Activated T-cell treated with anti-CD3 and anti-CD28 coated beads for 1 hour (primary cell): ENCODE results near the gene SPEM2.

ENCODE experiments used
- DNase-seq: peaks from one replicate; pipeline ENCODE4 v3.0.0-alpha.2; 2020; ENCODE audit warnings: low read depth

The SPEM2 gene

DNA sequence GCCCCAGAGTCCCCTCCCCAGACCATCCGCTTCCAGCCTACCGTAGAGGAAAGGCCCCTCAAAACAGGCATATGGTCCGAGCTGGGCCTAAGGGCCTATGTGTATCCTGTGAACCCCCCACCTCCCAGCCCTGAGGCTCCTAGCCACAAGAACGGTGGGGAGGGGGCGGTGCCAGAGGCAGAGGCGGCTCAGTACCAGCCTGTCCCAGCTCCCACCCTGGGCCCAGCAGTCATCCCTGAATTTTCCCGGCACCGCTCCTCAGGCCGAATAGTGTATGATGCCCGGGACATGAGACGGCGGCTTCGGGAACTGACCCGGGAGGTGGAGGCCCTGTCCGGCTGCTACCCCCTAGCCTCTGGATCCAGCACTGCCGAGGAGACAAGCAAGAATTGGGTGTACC lies 4.2 kb upstream of the SPEM2 start:
- DNase-seq: no peak

DNA sequence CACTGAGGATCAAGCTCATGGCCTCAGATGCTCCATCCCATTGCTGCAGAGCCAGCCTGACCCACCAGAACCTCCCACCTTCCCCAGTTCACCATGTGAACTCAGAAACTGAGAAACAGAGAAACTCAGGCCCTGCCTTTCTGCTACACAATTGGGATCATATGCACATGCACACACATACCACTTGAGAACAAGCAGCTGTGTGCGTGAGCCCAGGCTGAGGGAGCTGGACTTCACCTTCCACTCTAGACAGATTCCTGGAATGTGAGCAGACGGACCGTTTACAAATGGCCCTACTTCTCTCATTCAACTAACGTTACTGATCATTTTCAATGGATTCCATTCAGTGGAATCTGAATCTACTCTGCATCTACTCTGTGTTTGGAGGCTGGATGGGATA lies 1.7 kb upstream of the SPEM2 start:
- DNase-seq: no peak

DNA sequence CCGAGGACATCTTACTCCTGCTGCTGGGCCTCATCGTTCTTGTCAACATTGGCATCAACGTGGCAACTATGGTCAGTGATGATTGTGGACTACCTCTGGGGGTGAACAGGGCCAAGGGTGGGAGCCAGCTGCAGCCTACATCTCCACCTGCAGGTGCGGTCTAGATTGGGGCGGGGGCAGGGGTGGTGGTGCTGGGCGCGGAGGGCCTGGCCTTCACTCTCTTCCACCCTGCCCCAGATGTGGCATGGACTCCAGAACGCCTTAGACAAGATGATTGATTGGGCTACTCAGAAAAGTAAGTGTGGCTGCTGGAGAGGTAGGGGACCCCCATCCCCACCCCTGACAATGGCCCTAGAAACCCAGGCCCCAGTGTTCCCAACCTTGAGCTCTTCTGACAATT lies 340 bp downstream of the SPEM2 start:
- DNase-seq: no peak

DNA sequence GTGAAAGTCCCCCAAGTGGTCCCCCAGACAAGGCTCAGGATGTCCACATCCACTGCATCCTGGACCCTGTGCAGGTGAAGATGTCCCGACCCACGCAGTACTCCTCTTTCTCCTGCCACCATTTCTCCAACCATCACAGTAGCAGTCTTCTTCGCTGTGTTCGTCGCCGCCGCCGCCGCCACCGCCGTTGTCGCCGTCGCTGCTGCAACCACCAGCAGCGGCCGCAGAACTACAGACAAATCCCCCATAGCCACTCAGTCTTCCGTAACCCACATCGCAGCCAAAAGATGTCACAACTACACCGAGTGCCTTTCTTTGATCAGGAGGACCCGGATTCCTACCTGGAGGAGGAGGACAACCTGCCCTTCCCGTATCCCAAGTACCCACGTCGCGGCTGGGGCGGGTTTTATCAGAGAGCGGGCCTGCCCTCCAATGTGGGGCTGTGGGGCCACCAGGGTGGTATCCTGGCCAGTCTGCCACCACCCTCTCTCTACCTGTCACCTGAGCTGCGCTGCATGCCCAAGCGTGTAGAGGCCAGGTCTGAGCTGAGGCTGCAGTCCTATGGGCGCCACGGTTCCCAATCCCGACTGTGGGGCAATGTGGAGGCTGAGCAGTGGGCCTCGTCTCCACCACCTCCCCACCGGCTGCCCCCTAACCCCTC lies 917 bp downstream of the SPEM2 start:
- no peak for DNase-seq

DNA sequence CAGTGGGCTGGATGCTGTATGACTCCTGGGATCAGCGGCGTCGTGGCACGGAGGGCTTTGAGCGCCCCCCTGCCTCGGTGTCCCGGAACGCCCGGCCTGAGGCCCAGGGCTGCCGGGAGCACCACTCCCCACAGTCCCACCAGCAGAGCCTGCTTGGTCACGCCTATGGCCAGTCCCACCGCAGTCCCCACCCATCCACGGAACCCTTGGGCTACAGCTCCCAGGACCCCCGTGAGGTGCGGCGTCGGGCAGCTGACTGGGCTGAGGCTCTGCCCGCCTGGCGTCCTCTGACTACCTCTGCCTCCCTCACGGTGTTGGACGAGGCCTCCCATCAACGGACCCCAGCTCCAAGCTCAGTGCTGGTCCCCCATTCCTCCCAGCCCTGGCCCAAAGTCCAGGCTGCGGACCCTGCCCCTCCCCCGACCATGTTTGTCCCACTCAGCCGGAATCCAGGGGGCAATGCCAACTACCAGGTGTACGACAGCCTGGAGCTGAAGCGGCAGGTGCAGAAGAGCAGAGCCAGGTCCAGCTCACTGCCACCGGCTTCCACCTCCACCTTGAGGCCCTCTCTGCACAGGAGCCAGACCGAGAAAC lies 1.6 kb downstream of the SPEM2 start:
- no peak for DNase-seq

DNA sequence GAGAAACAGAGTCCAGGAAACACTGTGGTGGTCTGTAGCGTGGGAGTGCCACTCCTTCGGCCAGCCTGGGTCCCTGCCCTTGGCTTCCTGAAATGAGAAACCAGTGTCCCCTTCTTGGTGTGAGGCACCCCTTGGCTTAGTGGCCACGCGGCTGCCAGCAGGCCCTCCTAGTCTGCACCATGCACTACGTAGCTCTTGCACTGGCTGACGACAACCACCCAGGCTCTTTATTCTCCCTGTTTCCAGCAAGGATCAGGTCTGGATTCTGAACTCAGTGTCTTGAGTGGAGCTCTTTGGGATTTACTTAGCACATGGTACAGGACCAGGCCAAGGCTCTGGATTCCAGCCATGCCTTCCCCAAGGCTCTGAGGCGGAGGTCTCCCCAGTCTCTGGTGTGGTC lies 2.1 kb downstream of the SPEM2 start:
- DNase-seq: no peak

DNA sequence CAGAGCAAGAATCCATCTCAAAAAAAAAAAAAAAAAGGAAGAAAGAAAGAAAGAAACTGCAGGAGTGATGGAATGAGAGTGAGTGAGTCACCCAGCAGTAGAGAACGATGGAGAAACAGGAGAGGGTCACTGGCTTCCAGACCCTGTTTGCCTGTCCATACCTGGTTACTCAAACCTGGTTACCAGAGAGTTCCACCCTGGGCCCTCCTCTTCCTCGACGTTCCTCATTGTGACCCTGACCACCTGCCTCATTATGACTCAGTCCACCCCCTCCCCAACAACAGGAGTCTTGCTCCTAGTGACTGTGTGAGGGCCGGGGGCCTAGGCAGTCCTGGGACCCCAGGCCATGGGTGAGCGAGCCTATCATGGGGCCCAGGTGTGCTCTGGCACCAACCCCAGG lies 3.1 kb downstream of the SPEM2 start, which contains the start of gene SPEM3:
Gene SPEM3 (plus strand): TSS at position 301 of the 400 bp plus-strand sequence. CDS start 46 bp downstream, at position 347.
- DNase-seq: no peak

DNA sequence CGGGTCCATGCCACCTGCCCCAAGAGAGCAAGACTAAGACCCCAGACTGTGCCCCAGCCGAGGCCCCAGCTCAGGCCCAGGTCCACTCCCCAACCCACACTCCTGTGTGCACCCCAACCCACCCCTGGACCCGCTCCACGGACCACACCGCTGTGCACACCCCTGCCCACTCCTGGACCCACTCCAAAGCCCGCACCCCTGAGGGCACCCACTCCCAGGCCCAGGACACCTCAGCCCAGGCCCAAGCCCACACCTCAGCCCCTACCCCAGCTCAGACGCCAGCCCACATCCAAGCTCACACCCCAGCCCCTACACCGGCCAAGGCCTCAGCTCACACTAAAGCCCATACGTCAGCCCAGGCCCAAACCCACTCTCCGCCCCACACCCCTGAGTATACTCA lies 4.3 kb downstream of the SPEM2 start:
- no peak for DNase-seq

DNA sequence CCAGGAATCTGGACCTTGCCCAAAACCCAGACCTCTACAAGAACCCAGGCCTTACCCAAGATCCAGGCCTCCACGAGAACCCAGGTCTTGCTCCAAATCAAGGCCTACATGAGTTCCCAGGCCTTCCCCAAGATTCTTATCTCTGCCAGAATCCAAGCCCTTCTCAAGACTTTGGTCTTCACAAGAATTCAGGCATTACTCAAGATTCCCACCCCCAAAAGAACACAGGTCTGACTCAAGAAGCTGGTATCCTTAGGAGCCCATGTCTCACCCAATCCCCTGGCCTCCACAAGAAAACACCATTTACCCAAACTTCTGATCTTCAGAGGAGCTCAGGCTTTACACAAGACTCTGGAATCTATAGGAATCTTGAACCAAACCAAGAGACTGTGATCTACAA lies 5.8 kb downstream of the SPEM2 start:
- no peak for DNase-seq

DNA sequence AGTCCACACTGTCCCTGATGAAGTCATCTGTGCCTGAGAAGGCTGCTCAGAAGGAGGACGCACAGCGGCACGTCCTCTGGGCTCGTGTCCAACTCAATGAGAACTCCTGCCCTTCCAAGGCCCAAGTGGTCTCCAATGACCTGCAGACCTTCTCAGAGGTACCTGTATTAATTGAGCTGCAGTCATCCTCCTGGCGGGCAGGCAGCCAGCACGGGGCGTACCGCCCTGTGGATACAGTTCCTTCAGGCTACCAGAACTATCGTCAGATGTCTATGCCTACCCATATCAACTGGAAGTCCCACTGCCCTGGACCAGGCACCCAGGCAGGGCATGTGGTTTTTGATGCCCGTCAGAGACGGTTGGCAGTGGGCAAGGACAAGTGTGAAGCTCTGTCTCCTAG lies 6.9 kb downstream of the SPEM2 start:
- no peak for DNase-seq

DNA sequence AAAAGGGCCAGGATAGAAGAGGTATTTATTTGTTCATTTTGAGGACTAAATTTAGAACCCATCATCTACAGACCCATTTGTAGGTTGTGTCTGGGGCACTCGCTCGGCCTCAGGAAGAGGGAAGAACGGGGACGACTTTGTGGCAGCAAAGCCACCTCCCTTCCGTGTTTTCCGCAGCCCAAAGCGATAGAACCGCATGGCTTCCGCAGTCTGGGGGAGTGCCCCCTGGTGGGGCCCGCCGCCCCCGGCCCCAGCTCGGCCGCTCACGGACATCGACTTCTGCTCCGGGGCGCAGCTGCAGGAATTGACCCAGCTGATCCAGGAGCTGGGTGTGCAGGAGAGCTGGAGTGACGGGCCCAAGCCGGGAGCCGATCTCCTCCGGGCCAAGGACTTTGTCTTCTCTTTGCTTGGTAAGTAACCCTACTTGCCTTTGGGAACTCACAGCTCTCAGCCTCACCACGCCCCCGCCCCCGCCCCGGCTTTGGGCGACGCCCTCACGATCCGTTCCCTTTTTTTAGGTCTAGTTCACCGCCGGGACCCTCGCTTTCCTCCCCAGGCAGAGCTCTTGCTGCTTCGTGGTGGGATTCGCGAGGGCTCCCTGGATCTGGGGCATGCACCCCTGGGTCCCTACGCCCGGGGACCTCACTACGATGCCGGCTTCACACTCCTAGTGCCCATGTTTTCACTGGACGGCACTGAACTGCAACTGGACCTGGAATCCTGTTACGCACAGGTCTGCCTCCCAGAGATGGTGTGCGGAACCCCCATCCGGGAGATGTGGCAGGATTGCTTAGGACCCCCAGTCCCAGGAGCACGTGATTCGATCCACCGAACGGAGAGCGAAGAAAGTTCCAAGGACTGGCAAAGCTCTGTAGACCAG lies 10.5 kb downstream of the SPEM2 start:
- DNase-seq: peak; percentile 36

DNA sequence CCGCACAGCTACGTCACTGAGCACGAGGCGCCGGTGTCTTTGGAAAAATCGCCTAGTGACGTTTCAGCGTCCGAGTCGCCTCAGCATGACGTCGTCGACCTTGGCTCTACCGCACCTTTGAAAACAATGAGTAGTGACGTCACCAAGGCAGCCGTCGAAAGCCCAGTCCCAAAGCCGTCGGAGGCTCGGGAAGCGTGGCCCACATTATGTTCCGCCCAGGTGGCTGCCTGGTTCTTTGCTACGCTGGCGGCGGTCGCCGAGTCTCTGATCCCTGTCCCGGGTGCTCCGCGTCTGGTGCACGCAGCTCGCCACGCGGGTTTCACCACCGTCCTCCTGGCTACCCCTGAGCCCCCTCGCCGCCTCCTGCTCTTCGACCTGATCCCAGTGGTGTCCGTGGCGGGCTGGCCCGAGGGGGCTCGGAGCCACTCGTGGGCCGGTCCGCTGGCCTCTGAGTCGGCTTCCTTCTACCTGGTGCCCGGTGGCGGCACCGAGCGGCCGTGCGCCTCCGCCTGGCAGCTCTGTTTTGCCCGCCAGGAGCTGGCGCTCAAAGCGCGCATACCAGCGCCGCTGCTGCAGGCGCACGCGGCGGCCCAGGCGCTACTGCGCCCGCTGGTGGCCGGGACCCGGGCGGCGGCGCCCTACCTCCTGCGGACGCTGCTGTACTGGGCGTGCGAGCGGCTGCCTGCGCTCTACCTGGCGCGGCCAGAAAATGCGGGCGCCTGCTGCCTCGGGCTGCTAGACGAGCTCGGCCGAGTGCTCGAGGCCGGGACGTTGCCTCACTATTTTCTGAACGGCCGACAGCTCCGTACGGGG lies 11.3 kb downstream of the SPEM2 start:
- peak; percentile 69 for DNase-seq

DNA sequence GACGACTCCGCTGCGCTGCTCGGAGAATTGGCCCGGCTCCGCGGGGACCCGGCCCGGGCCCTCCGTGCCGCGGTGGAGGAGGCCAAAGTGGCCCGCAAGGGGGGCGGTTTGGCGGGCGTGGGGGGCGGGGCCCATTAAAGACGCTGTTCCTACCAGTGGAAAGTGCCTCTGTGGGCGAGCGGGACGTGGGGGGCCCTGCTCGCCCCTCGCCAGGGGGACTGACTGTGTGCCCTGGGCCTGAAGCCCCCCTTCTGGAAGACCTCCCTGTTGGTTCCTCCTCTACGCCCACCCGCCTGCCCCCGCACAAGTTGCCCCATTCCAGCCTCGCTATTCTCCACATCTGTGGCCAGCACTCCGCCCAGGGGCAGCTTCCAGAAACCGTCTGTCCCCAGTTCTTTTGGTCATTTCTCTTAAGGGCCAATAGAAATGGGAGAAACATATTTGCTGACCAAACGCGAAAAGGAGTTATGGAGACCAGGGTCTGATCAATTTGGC lies 12.0 kb downstream of the SPEM2 start:
- no peak for DNase-seq

DNA sequence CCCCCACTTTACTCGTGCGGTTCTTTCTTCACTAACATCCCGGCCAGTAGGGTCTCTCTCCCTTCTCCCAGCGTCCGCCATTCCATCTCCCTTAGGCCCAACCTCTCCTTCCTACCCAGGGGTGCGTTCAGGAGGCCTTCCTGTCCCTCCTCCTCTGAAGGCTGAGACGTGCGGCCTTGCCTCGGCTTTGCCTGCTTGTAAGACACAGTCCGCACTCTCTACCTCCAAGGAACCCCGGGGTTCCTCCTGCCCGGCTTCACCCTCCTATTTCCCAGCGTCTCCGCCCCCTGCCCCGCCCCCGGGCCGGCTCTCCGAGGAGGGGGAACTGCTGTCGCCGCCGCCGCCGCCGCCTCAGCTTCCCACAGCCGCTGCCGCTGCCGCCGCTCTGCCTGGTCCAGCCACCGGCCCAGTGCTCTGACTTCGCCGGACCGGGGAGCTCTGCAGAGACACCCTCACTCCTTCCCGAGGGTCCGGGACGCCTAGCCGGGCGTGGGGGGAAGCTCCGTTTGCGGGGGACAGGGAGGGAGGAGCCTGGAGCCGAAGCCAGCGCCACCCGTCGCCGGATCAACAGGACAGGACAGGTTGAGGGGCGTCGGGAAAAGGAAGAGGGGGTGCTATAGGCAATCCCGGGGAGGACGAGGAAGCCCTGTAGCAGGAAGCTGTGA lies 12.7 kb downstream of the SPEM2 start:
- peak; percentile 49 for DNase-seq

DNA sequence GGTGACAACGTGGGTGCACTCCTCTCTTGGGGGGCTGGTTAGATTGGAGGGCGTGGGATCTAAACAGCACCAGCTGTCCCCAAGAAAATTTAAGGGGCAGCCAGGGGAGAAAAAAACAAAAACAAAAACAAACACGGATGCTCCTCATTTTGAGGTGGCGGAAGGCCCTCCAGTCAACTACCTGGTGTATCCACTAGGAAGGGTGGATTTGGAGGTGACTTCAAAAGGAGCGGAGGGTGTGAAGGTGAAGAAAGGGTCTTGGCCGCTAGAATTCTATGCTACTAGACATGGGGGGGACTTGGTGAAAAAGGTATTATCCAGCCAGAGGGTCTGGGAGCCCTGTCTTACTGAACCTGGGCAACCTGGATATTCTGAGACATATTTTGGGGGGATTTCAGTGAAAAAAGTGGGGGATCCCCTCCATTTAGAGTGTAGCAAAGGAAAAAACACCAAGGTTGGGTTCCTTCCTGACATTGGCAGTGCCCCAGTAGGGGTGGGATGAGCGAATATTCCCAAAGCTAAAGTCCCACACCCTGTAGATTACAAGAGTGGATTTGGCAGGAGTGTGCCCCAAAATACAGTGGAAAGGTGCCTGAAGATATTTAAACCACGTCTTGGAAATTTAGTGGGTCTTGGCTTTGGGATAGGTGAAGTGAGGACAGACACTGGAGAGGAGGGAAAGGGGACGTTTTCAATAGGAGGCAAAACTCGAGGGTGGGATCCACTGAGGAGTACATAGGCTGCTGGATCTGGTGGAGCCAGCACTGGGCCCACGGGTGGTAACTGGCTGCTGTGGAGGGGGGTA lies 13.4 kb downstream of the SPEM2 start:
- DNase-seq: no peak

DNA sequence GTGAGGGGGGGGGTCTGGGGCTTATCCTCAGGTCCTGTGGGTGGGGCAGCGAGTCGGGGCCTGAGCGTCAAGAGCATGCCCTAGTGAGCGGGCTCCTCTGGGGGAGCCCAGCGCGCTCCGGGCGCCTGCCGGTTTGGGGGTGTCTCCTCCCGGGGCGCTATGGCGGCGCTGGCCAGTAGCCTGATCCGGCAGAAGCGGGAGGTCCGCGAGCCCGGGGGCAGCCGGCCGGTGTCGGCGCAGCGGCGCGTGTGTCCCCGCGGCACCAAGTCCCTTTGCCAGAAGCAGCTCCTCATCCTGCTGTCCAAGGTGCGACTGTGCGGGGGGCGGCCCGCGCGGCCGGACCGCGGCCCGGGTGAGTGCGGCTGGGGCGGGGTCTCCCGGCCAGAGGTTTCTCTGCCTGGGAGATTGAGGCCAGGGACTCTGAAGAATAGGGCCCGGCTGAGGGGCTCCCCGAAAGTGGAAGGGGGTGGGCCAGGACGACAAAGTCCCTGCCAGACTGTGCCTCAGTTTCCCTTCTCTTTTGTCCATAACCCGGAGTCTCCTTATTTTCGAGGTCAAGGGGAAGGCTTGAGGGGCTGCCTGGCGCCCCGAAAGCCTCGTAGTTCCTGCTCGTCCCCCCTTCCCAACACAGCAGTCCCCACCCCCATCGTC lies 14.2 kb downstream of the SPEM2 start, which contains the start of gene FGF11:
Gene FGF11 (plus strand): TSS at position 51 of the 651 bp plus-strand sequence. CDS start 109 bp downstream, at position 160.
- DNase-seq: no peak

DNA sequence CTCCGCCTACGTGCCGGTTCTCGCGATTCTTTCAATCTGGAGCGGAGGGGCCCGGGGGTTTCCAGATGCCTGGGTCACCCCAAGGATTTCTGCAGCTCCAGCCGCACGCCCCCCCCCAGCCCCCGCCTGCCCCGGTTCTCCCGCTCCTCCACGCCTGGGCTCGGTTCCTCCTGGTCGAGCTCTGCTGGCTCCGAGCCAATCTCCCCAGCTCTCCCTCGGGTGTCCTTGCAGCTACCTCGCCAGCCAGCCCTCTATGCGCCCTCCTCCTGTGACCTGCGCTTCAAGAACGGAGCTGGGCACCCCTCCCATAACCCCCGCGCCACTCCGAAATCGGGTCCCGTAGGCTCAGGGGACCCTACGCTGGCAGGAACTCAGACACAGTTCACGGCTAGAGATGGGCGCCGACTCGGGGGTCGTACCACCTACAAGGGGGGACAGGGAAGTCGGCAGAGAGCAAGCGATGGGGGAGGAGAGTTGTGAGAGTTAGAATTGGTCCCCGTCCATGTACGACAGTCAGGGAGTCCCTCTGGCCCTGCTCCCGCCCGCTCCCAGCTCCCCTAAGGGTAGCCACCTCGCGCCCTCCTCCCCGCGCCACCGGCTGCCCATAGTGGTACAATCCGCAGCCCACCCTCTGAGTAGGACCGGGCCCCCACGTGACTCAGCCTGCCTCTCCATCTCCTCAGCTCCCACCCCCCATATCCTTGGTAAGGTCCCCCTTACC lies 14.9 kb downstream of the SPEM2 start:
- DNase-seq: no peak

DNA sequence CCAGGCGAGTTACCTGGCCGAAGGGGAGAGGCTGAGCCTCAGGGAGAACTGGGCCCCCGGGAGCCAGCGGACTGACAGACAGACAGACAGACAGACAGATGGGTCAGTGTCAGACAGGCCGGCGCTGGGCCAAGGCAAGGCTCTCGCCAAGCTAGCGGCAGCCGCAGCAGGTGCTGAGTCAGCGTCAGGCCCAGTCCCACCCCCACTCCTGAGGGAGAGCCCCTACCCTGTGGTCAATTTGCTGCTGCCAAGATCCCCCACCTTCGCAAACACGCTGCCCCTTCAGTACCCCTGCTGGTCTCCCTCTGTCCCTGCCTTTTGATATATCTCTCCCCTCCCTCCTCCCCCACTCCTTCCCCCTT lies 15.4 kb downstream of the SPEM2 start:
- DNase-seq: no peak

DNA sequence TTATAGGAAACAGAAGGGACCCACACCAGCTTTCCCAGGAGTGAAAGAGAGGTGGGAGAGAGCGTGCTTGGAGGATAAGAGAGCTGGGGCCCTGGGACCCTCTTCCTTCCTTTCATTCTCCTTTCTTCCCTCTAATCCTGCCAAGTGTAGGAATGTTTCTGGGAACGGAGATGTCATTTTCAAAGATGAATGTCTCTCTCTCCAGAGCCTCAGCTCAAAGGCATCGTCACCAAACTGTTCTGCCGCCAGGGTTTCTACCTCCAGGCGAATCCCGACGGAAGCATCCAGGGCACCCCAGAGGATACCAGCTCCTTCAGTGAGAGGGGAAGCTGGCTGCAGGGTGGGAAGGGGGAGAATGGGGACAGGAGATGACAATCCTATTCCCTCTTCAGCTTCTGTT lies 15.8 kb downstream of the SPEM2 start:
- DNase-seq: no peak
